Activated CD4-positive, alpha-beta T cell treated with anti-CD3 and anti-CD28 coated beads for 1 hour (primary cell): ENCODE data around the gene SRPRB.

Experiments used
- DNase-seq: peaks from one replicate; pipeline ENCODE4 v3.0.0-alpha.2; 2020

Gene SRPRB

DNA sequence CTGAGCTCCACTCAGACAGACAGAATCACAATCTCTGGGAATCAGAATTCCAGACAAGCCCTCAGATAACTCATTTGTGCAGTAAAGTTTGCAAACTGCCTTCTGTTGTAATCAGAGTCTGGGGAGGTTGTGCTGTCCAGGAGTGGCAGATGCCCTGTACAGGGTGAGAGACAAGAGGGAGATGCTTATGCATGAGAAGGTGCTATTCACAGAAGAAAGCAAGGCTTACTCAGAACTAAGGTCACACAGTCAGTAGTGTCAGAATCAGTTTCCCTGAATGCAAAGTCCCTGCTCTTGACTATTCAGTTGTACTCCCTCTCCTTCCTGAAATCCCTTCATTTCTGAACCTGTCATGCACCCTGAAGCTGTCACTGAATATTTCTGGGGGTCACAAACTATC lies 43.7 kb downstream of the SRPRB start:
- no peak for DNase-seq

DNA sequence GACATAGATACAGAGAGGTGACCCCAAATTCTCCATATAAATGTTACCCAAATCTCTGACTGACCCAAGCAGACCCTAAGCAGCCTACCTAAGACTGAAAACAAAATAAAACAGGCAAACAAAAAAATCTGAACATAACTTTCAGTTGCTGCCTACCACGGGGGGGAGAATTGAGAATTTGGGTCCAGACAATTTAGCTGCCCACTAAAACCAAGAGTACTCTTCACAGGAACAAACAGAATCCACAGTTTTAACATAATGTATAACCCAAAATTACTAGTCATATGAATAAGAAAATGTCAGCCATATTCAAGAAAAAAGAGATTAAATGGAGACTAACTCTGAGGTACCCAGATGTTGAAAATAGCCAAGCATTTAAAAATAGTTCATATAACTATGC lies 44.4 kb downstream of the SRPRB start:
- DNase-seq: no peak

DNA sequence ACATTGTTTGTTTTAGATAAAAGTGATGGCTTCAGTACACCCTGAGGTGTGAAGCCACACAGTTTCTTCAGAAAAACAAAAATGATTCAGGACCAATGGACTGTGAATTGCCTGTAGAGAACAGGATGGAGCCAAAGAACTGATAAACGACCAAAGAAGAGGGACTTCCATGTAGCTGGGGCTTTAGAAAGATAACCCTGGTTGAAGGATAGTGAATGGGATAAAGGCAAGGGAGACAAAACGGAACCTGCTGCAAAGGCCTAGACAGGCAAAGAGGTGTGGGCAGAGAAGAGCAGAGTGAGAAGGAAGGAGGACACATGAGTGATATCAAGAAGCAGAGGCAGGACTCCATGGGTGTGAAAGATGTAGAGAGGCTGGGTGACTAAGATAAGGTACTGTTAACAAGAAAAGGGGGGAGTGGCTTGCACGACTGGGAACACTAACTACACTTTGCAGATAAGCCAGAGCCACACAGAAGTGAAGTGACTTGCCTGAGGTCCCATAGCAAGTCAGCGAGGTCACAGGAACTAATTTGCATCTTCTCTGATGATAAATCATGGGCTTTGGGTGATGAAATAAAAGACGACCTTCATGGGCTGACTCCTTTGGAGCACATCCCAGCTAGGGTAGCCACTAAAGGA lies 45.8 kb downstream of the SRPRB start:
- no peak for DNase-seq

DNA sequence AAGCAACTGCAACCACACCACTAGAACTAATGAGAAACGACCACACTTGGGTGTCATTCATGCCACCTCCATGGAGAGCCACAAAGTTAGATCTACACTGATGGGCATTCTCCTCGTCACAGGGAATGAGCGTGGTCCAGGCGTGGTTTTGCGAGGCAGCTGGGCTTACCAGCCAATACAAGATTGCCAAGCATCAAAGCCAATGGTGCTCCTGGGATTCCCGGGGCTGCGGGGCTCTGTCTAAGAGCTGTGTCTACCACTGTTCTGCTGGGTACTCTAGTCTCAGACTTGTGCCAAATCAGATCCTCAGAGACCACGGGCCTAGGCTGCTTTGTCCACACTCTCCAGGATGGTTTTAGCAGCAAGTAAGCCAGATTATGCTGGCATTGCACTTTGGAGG lies 46.3 kb downstream of the SRPRB start:
- DNase-seq: no peak

DNA sequence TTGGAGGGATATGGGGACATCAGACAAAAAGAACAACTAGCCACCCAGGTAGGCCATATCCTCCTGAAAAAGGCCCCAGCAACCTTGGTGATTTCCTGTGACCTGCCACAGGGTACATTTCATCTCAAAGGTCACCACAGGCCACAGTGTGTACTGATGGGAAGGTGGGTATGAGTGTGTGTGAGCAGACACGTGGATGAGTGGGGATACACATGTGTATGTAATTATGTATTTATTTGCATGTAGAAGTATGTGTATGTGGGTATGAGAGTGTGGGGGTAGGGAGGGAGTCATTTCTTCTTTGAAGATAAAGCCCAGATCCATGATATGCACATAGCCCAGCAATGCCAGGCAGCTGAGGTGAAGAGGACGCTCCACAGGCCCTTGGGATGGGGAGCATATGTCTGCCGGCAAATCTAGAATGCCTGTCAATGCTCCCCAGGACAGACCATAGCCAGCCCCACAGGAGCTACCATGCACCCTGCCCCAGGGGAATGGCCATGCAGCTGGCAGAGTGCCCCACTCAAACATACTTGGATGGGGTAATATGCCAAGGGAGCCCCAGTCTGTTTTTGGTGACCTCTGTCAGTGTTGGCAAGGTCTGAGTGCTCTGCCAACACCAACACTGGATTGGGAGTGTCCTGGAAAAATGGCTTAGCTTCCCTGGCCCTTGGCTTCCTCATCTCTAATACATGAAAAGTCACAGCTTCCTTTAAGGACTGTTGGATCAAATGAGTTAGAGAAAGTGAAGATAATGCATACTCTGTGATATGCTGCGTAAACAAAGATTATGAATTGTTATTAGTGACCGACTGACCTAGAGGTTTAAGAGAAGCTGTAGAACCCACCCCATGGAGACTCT lies 47.7 kb downstream of the SRPRB start:
- no peak for DNase-seq

DNA sequence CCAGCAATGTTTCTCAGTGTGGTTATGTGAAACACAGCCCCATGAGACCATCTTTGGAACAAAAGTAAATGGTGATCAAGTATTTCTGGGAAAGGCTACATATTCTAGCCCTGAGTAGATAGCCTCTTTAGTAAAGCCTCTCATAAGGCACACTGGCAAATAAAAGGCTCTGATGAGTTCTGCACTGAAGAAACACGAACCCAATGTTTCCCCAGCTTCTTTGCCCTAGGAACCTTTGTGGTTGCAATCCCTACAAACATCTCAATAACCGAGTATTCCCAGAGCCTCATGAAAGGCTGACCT lies 48.3 kb downstream of the SRPRB start:
- no peak for DNase-seq

DNA sequence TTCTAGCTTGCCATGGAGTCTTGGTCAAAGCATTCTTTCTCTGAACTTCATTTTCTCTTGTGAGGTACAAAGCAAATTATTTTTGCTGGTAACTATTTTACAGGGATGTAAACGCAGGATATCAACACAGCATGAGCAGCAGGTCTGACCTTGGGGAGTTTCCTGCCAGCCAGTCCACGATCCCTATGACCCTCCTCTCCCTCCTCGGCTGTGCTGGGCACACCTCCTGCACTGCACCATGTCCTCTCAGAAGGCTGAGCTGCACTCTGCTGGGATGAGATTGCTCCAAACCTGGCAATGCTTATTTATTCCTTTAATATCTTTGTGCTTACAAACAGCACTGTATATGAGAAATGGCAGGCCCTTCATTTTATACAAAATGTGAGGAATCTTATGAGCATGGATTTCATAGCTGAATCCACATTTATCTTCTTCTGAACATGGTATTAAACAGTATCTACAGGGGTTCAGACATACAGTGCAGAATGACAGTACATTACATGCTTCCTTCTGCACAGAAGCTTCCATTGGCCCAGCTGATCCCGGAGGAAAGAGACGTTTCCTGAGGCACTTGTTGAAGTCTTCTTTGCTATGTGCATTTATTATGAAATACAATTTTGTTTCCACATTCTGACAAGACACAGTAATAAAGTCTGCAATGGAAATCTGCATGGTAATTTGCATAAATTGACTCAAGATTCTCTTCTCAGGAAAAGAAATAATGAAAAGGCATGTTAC lies 48.8 kb downstream of the SRPRB start:
- DNase-seq: no peak

DNA sequence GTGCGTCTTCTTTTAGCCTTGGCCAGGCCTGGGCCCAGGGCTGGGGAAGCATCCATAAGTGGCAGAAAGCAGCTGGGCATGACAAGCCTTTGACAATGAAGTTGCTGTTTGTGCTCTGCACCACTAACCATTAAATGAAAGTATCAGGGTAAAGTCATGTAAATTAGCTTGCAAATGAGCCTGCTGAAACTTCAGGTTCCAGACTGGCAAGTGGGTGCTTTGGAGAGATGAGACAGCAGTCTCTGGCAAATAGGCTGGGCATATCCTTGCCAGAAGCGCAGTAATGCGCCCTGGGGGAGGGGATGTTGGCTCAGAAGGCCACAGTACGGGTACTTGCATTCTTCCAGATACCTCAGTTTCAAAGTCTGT lies 49.4 kb downstream of the SRPRB start:
- no peak for DNase-seq

DNA sequence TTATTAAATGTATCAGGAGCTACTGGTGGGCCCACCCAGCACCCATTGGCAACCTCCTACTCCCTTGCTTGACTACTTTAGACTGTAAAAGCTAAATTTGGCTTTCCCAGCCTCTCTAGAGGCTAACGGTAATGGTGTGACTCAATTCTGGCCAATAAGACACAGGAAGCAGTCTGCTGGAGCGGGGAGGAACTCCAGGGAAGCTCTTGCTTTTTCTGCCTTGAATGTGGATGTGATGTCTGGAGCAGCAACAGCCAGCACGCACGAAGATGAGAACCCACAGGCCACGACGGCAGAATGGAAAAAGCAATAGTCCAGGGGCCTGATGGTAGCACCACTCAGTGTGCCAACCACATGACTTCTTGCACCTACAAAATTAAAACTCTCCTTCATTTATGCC lies 50.2 kb downstream of the SRPRB start:
- DNase-seq: no peak

DNA sequence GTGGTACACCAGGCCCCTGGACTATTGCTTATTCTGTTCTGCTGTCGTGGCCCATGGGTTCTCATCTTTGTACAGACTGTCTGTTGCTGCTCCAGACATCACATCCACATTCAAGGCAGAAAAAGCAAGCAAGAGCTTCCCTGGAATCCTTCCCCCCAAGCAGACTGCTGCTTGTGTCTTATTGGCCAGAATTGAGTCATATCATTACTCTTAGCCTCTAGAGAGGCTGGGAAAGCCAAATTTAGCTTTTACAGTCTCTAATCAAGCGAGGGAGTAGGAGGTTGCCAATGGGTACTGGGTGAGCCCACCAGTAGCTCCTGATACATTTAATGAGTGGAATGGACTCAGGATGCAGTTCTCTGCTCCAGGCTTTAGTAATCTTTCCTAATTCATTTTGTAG lies 50.7 kb downstream of the SRPRB start:
- no peak for DNase-seq

DNA sequence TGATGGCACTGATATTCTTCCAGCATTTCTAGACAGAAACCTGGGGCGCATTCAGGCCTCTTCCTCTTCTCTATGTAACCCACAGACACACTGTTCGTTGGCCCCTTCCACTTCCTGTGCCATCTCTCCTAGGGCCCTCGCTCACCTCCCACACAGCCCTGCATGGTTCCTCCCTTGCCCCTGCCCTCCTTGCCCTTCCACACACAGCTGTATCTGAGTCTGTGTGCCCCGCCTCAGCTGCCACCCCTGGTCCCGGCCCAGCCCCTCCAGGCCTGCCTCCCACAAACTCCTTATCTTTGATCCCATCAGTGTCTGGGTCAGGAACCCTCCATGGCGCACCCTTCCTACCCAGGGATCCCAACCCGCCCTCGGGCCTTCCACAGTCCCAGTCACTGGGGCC lies 52.2 kb downstream of the SRPRB start:
- no peak for DNase-seq

DNA sequence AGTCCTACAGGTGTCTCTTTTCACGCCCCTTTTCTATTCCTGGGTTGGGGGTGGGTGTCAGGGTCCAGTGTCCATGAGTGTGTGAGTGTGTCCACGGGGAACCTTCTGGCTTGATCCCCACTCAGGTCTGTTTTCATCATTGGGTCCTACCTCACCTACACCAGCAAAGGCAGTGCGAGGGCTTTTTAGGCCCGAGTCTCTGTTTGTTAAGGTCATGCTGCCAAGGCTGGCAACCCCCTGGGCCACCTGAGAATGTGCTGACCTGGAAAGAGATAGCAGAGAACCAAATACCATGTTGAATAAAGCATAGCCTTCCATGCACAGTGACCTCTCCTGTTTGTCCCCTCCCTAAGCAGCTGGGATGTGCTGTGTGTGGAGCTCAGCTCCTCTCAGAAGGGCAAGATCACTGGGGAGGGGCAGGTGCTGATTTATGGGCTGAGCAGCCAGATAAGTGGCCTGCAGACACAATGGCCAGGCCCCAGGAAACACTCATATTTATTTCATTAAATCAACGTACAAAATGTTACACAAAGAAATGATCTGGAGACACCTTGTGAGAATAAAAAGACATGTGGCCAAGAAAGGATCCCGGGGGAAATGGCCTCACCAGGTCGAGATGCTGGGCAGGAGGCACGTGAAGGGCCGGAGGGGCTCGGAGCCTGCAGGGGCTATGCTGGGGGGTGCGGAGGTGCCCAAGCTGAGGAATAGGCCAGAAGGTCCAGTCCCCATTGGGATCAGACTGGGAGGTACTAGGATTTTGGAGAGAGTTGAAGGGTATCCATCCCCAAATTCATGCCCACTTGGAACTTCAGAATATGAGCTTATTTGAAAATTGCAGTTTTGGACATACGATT lies 54.0 kb downstream of the SRPRB start:
- no peak for DNase-seq

DNA sequence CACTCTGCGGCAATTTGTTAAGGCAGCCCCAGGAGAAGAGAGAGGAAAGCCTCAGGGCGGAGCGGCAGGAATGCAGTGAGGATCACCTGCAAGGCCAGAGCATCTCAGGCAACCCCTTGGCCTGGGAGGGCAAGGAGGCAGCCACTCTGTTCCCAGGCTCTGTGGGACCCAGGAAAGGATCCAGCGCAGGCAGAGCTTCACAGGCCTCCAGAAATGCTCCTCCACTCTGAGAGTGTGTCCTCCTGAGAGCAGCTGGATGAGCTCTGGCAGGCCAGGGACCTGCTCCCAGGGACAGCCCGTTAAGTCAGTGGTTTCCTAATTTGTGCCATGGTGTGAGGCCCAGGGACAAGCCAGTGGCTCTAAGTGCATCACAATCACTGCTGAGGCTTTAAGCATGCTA lies 54.9 kb downstream of the SRPRB start:
- DNase-seq: no peak

DNA sequence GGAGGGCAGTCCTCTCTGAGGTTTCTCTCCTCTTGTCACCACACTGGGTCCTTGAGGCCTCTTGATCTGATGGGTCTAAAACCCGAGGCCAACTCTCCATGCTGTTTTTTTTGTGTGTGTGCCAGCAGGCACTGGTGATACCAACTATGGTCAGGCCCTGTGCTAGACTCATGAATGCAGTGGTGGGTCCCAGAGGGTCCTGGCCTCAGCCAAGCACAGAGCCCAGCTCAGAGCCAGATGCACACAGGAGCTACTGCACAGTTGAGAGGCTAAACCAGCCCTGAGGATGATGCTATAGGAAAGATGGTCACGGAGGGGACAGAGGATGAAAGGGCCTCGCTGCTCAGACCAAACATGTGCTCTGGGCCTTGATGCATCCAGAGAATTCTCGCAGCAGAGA lies 56.5 kb downstream of the SRPRB start:
- DNase-seq: no peak

DNA sequence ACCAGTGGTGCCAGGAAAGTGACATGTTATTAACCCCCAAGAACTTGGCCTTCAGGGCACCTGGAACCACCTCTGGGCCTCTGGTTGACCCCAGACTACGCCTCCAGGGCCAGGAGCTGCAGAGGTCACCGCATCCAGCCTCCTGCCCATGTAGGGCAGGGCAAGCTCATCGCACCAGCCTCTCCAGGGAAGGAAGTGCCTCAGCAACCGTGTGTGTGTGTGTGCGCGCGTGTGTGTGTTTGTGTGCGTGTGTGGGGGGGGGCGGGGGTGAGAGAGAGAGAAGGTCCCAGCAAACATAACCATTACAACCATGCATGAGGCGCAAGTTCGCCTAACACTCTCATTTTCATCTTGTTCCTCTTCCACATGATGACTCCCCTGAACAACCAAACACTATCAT lies 58.3 kb downstream of the SRPRB start:
- no peak for DNase-seq

DNA sequence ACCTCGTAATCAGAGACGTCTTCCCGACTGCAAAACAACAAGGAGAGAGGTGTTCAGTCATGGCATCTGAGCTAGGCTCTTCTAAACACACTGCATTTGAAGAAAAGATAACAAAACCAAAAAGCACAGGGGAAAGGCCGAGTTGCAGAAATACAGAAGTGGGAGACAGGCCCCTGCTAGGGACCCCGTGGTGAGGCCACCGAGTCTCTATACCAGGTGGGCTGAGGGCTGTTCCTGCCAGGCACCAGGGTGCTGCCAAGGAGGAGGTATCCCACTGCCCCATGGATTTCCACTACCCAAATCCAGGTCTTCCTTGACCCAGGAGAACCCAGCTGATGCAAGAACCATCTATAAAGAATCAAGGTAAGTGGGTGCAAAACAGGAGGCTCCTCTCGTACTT lies 59.0 kb downstream of the SRPRB start:
- no peak for DNase-seq

DNA sequence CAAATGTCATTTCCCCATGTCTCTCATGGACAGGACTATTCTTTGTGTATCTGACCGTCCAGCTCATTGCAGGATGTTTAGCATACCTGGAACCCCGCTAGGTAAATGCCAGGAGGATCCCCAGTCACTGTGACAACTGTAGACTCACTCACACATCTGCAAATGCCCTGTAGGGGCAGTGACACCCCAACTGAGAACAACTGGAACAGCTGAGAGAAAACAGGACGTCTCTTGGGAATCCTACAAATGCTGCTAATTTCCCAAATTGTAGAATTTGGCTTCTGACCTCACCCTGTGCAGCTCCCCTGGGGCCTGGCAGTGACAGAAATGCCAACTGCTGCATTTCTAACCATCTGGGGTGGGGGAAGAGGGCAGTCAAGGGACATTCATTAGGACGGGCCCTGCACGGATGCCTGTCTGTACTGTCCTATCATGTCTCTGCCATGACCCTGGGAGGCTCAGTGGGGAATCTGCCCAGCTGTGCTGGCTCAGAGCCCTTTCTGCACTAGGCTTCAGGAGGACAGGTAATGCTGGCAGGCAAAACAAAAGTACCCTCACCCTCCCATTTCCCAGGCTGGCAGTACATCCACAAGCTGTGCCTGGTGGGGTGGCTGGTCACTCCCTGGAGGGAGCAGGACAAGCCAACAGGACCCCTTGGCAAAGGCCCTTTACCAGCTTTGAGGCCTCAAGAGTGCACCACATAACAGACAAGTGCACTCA lies 59.7 kb downstream of the SRPRB start:
- no peak for DNase-seq

DNA sequence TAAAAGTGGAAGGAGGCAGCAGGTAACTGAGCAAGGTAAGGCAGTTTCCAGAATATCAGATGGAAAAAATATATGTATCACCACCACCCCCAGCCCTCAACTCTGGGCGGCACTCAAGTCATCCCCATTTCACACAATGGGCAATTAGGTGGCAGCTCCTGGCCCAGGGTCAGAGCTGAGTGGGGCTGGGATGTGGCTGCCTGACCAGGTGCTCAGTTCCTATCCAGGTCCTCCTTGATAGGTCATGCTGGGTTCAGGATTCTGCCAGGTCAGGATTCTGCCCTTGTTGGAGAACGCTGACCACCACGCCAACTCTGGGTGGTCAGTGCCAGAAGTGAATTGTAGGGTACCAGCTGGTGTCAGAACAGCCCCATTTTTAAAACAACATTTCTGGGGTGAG lies 60.5 kb downstream of the SRPRB start:
- DNase-seq: no peak

DNA sequence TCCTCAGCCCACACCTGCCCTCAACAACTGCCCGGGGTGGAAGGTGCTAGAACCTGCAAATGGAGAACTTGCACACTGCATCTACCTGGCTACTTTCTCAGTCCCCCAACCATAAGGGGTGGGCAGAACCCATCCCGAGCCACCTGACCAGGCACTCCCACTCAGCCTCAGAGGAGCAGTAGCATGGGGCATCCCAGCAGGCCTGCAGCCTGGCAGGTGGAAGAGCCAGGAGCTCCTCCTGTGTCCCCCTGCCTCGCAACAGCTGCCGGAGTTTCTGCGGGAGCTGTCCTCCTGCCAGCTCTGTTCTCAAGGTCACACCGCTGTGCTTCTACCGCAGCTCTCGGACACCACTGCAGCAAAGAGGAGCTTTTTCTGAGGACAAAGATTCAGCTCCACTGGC lies 62.6 kb downstream of the SRPRB start:
- DNase-seq: no peak

DNA sequence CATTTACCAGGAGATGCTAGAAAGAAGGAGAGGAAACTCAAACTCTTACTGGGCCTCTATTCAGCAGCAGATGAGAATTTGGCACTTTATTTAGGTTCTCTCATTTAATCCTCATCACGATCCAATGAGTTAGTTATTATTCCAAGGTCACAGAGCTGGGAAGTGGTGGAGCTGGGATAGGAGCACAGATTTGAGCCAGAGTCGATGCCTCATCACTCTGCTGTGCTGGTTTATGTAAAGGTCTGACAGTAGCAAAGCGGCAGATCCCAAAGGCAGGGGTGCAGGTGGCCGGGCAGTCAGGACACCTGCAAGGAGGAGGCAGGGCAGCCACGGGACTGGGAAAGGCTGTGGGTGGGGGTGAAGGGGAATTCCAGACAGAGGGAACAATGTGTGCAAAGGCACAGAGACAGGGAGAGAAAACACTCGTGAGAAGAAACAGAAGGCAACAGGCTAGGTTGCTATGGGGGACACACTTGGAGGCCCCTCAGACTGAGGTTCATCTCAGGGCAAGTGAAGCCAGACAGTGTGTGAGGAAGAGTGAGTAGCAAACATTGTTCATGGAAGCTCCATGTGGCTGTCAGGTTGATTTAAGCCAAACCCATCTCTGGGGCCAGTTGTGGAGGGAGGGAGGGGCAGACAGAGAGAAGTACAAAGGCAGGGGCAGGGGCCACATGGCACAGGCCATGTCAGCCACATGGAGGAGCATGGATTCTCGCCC lies 63.3 kb downstream of the SRPRB start:
- no peak for DNase-seq

DNA sequence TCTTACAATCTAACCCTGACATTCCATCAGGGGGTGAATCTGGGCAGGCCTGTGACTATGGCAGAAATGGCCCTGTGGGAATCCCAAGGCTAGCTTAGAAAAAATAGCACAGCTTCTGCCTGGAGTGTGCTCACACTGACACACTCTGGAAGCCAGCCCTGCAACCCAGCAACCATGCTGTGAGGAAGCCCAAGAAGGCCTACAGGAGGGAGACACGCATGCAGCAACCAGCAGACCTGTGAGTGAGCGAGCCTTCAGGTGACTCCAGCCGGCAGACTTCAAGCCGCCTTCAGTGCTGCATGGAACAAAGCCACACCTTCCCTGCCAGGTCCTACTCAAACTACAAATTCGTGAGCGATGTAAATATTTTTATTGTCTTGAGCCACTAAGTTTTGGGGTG lies 64.0 kb downstream of the SRPRB start:
- no peak for DNase-seq

DNA sequence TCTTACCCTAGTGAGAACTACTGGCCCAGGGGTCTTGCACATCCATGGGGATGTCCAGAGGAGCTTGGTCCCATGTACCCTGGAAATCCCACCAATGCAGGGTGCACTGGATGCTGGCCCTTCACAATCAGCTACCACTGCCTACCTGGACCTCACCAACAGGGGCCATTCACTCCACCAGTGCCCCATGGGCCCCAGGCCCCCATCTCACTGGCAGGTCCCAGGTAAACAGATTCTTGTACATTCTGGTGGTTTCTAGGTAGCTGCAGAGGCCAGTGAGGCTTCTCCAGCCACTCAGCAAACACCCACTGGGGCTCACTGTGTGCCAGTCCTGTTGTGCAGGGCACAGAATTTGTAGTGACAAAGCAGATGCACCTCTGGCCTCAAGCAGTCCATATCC lies 65.2 kb downstream of the SRPRB start:
- no peak for DNase-seq
